T-helper 2 cell treated with Interferon-gamma antibody and Interleukin-4, amounts not matched to agents 5 μg/mL and 100 μg/mL, for 36 hours (primary cell): ENCODE data around the gene COBLL1.
A peak's percentile ranks its signal among the peaks of the same experiment; 100 is the strongest.

Source experiments
- DNase-seq: peaks from one replicate; pipeline ENCODE4 v3.0.0; 2021; ENCODE audit warnings: low spot score
- H3K27ac Mint-ChIP-seq: one replicate; pipeline ENCODE4 v1.8.0; 2021; ENCODE audit warnings: mild to moderate bottlenecking, mixed read lengths
- H3K27me3 Mint-ChIP-seq: one replicate; pipeline ENCODE4 v1.8.0; 2021; ENCODE audit warnings: low read depth, mixed read lengths
- H3K36me3 Mint-ChIP-seq: one replicate; pipeline ENCODE4 v1.8.0; 2021; ENCODE audit warnings: low read depth, mixed read lengths
- H3K4me1 Mint-ChIP-seq: one replicate; pipeline ENCODE4 v1.8.0; 2021; ENCODE audit warnings: low read depth, mixed read lengths
- H3K4me3 Mint-ChIP-seq: one replicate; pipeline ENCODE4 v1.8.0; 2022; ENCODE audit warnings: mild to moderate bottlenecking, moderate library complexity, mixed read lengths
- H3K9me3 Mint-ChIP-seq: one replicate; pipeline ENCODE4 v1.8.0; 2021; ENCODE audit warnings: mixed read lengths

Gene COBLL1

DNA sequence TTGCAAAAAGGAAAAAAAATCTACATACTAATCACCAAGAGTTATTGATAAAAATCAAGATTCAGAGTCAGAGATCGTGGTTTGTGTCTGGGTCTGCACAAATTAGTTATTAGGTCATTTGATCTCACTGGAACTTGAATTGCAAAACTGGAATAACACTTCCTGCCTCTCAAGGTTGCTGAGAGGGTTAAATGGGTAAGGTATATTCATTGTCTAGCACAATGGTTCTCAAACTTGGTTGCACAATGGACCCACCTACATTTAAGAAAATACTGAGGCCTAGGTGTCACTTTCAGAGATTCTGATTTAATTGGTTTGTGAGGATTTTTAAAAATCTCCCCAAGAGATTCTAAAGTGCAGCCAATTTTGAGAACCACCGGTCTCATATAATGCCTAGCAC, 84.8 kb downstream of the COBLL1 start:
- no peak overlapping the region for H3K4me3 Mint-ChIP-seq

GRCh38 chr2:164755952-164756351, 85.7 kb downstream of the COBLL1 start:
- H3K36me3 Mint-ChIP-seq, result no peaks in the 10 kb centered on the region
- H3K9me3 Mint-ChIP-seq, result no peaks in the 10 kb centered on the region
- no peaks in the 10 kb centered on the region for H3K27me3 Mint-ChIP-seq
- H3K4me1 Mint-ChIP-seq, result no peaks in the 10 kb centered on the region
- H3K4me3 Mint-ChIP-seq, result no peak overlapping the region
- no peak for DNase-seq
- H3K27ac Mint-ChIP-seq, result no peak overlapping the region

More for the DNA sequence above, 84.8 kb downstream of the COBLL1 start:
- H3K27ac Mint-ChIP-seq, result no peak overlapping the region
- no peaks in the 10 kb centered on the region for H3K4me1 Mint-ChIP-seq
- H3K36me3 Mint-ChIP-seq, result no peaks in the 10 kb centered on the region
- no peaks in the 10 kb centered on the region for H3K9me3 Mint-ChIP-seq
- no peak for DNase-seq
- H3K27me3 Mint-ChIP-seq, result no peaks in the 10 kb centered on the region

DNA sequence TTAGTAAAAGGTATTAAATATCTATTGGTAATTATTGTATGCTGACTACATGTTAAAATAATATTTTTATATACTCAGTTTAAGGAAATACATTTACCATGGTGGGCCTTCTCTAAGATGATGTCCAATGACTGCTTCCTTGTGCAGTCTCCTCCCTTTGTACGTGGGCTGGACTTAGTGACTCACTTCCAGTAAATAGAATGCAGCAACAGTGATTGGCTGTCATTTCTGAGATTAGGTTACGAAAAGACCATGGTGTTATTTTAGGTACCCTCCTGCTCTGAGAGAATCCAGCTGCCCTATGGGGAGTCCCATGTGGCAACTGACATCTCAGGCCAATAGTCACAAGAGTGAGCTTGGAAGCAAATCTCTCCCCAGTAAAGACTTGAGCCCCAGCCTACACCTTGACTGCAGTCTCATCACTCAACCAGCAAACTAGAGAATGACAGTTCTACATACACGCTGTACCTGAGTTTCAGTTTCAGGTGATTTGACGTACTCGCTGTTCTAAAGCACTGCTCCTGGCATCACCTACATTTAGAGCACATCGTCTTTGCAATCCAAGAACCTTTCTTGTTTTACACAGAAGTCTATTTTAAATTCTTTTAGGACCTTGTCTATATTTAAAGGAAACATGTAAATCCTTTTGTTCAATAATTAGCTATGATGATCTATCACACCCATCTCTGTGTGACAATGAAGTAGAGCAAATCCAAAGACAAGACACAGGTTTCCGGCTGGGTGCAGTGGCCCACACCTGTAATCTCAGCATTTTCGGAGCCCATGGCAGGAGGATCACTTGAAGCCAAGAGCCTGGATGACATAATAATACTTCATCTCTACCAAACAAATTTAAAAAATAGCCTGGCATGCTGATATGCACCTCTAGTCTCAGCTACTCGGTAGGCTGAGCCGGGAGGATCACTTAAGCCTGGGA, 87.2 kb downstream of the COBLL1 start:
- no peak overlapping the region for H3K27ac Mint-ChIP-seq
- no peaks in the 10 kb centered on the region for H3K36me3 Mint-ChIP-seq
- H3K4me1 Mint-ChIP-seq, result no peaks in the 10 kb centered on the region
- H3K4me3 Mint-ChIP-seq, result no peak overlapping the region
- H3K9me3 Mint-ChIP-seq, result no peaks in the 10 kb centered on the region
- no peak for DNase-seq
- no peaks in the 10 kb centered on the region for H3K27me3 Mint-ChIP-seq

GRCh38 chr2:164752956-164753355, 88.7 kb downstream of the COBLL1 start:
- Mint-ChIP-seq H3K36me3 (no peaks in the 10 kb centered on the region), H3K9me3 (no peaks in the 10 kb centered on the region), H3K27ac (no peak overlapping the region), H3K4me1 (no peaks in the 10 kb centered on the region), H3K27me3 (no peaks in the 10 kb centered on the region), H3K4me3 (no peak overlapping the region)
- no peak for DNase-seq

DNA sequence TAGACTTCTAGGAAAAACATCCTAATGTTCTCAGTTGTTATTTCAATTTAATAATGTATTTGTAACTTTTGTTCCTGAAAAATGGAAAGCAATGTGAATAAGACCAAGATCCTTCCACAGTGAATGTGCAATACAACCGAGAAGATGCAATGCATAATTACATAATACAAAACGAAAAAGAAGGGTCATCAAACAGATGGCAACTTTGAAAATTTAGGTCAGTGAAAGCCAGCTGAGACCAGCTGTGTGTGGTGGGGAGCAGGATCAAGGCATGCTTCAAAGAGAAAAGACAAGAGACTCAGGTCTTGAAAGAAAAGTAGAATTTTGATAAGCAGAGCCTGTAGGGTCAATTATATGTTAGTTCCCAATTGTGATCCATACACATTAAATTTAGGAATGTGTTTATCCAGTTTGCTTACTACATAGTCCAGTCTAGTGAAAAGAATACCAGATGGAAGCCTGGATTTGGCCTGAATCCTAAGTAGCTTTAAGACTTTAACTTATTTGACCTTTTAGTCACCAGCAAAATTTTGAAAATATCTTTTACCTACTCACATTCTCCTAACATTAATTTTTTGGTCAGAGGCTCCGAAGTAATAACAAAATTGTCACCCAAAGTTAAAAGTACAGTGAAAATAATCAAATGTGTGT, 93.7 kb downstream of the COBLL1 start:
- no peaks in the 10 kb centered on the region for H3K27me3 Mint-ChIP-seq
- H3K4me1 Mint-ChIP-seq, result no peaks in the 10 kb centered on the region
- no peak for DNase-seq
- H3K4me3 Mint-ChIP-seq, result no peak overlapping the region
- no peak overlapping the region for H3K27ac Mint-ChIP-seq
- no peaks in the 10 kb centered on the region for H3K9me3 Mint-ChIP-seq
- H3K36me3 Mint-ChIP-seq, result no peaks in the 10 kb centered on the region

DNA sequence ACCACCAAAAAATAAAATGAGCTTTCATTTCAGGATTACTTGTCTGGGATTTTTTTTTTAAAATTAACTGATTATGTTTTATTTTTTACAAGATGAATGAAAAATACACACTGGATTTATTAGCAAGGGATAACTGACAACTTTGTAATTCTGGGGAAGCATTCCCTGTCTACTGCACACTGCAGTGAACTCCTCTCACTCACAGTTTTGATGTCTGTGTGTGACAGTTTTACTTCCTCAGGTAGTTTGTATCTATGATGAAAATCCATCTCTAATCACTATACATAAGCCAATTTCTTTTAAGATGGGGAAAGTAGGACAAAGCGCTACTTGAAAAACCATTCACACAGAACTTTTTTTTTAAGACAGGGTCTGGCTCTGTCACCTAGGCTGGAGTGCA, 94.5 kb downstream of the COBLL1 start:
- no peak overlapping the region for H3K27ac Mint-ChIP-seq
- DNase-seq, result no peak
- no peaks in the 10 kb centered on the region for H3K4me1 Mint-ChIP-seq
- no peaks in the 10 kb centered on the region for H3K36me3 Mint-ChIP-seq
- no peak overlapping the region for H3K4me3 Mint-ChIP-seq
- H3K9me3 Mint-ChIP-seq, result no peaks in the 10 kb centered on the region
- H3K27me3 Mint-ChIP-seq, result no peaks in the 10 kb centered on the region

DNA sequence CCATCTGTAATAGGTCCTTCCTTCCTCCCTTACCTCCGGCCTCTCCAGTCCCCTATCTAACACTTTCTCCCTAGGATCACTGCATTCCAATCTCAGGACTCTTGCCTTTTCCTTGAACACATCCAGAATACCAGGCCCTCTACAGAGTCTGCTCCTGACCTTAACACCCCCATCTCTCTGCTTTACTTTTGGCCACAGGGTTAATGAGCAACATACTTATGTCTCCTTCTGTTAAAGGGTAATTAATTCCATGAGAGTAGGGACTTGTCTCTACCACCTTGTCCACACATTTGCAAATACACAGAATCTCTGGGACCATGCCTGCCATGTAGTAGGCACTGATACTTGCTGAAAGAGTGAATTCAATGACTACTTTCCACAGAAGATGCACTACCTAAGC, 94.9 kb downstream of the COBLL1 start:
- no peak for DNase-seq
- Mint-ChIP-seq H3K27ac (no peak overlapping the region), H3K4me3 (no peak overlapping the region), H3K4me1 (no peaks in the 10 kb centered on the region), H3K36me3 (no peaks in the 10 kb centered on the region), H3K27me3 (peaks cover 3% of the 10 kb centered on the region), H3K9me3 (no peaks in the 10 kb centered on the region)

GRCh38 chr2:164745012-164745797, 96.4 kb downstream of the COBLL1 start:
- H3K9me3 Mint-ChIP-seq, result no peaks in the 10 kb centered on the region
- H3K27ac Mint-ChIP-seq, result no peak overlapping the region
- H3K4me3 Mint-ChIP-seq, result no peak overlapping the region
- H3K36me3 Mint-ChIP-seq, result no peaks in the 10 kb centered on the region
- H3K4me1 Mint-ChIP-seq, result no peaks in the 10 kb centered on the region
- no peak for DNase-seq
- peaks cover 3% of the 10 kb centered on the region for H3K27me3 Mint-ChIP-seq

- Mint-ChIP-seq H3K27ac (no peak overlapping the region), H3K36me3 (no peaks in the 10 kb centered on the region), H3K9me3 (no peaks in the 10 kb centered on the region), H3K27me3 (peaks cover 3% of the 10 kb centered on the region), H3K4me3 (no peak overlapping the region), H3K4me1 (no peaks in the 10 kb centered on the region)
- no peak for DNase-seq
Observed at GRCh38 chr2:164742738-164743317, 98.8 kb downstream of the COBLL1 start.

DNA sequence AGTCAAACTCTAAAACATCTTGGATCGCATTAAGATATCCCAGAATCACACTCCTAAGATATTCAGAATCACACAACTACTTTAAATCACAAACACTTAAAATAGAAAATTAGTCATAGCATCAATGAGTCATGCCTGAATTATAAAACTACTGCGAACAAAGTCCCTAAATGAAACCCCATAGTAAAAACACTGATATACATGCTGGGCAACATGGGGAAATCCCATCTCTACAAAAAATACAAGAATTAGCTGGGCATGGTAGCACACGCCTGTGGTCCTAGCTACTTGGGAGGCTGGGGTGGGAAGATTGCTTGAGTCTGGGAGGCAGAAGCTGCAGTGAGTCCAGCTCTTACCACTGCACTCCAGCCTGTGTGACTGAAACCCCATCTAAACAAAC, 101.7 kb downstream of the COBLL1 start:
- H3K4me3 Mint-ChIP-seq, result no peak overlapping the region
- peaks cover 3% of the 10 kb centered on the region for H3K27me3 Mint-ChIP-seq
- no peak for DNase-seq
- no peak overlapping the region for H3K27ac Mint-ChIP-seq
- H3K9me3 Mint-ChIP-seq, result no peaks in the 10 kb centered on the region
- H3K4me1 Mint-ChIP-seq, result no peaks in the 10 kb centered on the region
- no peaks in the 10 kb centered on the region for H3K36me3 Mint-ChIP-seq

- Mint-ChIP-seq H3K36me3 (no peaks in the 10 kb centered on the region), H3K27ac (no peak overlapping the region), H3K4me3 (no peak overlapping the region), H3K9me3 (no peaks in the 10 kb centered on the region), H3K4me1 (no peaks in the 10 kb centered on the region), H3K27me3 (peaks cover 3% of the 10 kb centered on the region)
- peak; percentile 7 for DNase-seq
Observed at GRCh38 chr2:164737612-164738081, 104.0 kb downstream of the COBLL1 start.

DNA sequence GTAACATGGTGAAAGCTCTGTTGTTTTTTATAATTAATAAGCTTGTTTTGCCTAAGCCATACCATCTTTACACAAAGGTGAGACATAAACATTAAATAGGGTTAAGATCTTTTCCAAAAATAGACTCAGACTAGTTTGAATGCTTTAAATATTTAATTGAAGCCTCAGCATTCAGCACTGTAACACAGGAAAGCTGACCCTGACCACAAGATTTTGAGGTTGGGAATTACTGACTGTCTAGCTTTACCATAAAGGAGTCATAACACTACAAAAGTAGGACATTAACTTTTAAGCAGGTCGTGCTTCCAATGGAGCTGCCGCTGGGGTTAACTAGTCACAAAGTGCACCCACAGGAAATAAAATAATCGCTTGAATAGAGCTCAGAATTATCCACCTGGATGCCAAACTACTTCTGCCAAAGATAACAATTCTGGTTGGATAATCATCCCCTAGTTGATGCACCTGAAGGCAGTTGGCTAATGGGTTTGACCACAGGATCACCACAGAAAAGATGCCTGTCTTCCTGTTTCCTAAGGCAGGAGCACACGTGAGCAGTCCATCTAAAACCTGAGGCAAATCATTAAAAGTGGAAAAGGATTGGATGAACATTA, 106.2 kb downstream of the COBLL1 start:
- Mint-ChIP-seq H3K36me3 (no peaks in the 10 kb centered on the region), H3K27ac (no peak overlapping the region), H3K4me1 (no peaks in the 10 kb centered on the region), H3K9me3 (no peaks in the 10 kb centered on the region), H3K27me3 (no peaks in the 10 kb centered on the region), H3K4me3 (no peak overlapping the region)
- DNase-seq, result no peak

- H3K9me3 Mint-ChIP-seq, result no peaks in the 10 kb centered on the region
- DNase-seq, result no peak
- H3K27ac Mint-ChIP-seq, result no peak overlapping the region
- no peaks in the 10 kb centered on the region for H3K36me3 Mint-ChIP-seq
- H3K4me3 Mint-ChIP-seq, result no peak overlapping the region
- no peaks in the 10 kb centered on the region for H3K4me1 Mint-ChIP-seq
- H3K27me3 Mint-ChIP-seq, result no peaks in the 10 kb centered on the region
Observed at GRCh38 chr2:164734196-164734595, 107.4 kb downstream of the COBLL1 start.
